Mesendoderm (in vitro differentiated cells): ENCODE measurements around the gene PADI4.
A peak's percentile ranks its signal among the peaks of the same experiment; 100 is the strongest.
"Not testable (repeated sequence)": the region's sequence is repeated elsewhere in the genome, so short reads cannot be mapped to it uniquely, and the experiment has no call there.

Experiments used
- DNase-seq: peaks from one replicate; pipeline ENCODE4 v3.0.0; 2013
- H2AK5ac ChIP-seq: 2 replicates; pipeline ENCODE4 v1.6.1; 2013; ENCODE audit warnings: low read length, inconsistent platforms
- H2BK120ac ChIP-seq: 2 replicates; pipeline ENCODE4 v1.6.1; 2013; ENCODE audit warnings: low read depth, mild to moderate bottlenecking, low read length, moderate library complexity, mixed read lengths
- H2BK15ac ChIP-seq: replicated peaks from 2 replicates; pipeline ENCODE4 v1.6.1; 2013; ENCODE audit warnings: low read depth, mild to moderate bottlenecking, moderate library complexity
- H2BK5ac ChIP-seq: 2 replicates; pipeline ENCODE4 v1.6.1; 2013; ENCODE audit warnings: low read length, inconsistent platforms
- H3K18ac ChIP-seq: 2 replicates; pipeline ENCODE4 v1.6.1; 2013; ENCODE audit warnings: mild to moderate bottlenecking, low read length, mixed read lengths
- H3K23ac ChIP-seq: one replicate; pipeline ENCODE4 v1.6.1; 2013; ENCODE audit warnings: low read length
- H3K27ac ChIP-seq: 2 replicates; pipeline ENCODE4 v1.5.1; 2013; ENCODE audit warnings: low read depth, mild to moderate bottlenecking, inconsistent platforms, low read length, moderate library complexity
- H3K27me3 ChIP-seq: 2 replicates; pipeline ENCODE4 v1.6.1; 2013; ENCODE audit warnings: low read length, control low read depth, mild to moderate bottlenecking, inconsistent platforms; ENCODE audit not compliant: insufficient read depth, poor library complexity
- H3K36me3 ChIP-seq: 2 replicates; pipeline ENCODE4 v1.6.1; 2013; ENCODE audit warnings: low read length, inconsistent platforms; ENCODE audit not compliant: control insufficient read depth, insufficient read depth
- H3K4ac ChIP-seq: one replicate; pipeline ENCODE4 v1.6.1; 2013; ENCODE audit warnings: low read depth, mild to moderate bottlenecking, low read length, moderate library complexity
- H3K4me1 ChIP-seq: 2 replicates; pipeline ENCODE4 v1.6.1; 2013; ENCODE audit warnings: low read depth, low read length, inconsistent platforms; ENCODE audit not compliant: control insufficient read depth
- H3K4me2 ChIP-seq: 2 replicates; pipeline ENCODE4 v1.6.1; 2013; ENCODE audit warnings: low read length
- H3K4me3 ChIP-seq: 2 replicates; pipeline ENCODE4 v1.5.1; 2013; ENCODE audit warnings: mild to moderate bottlenecking, low read length
- H3K56ac ChIP-seq: one replicate; pipeline ENCODE4 v1.6.1; 2013; ENCODE audit warnings: low read length
- H3K79me1 ChIP-seq: 2 replicates; pipeline ENCODE4 v1.6.1; 2013; ENCODE audit warnings: low read length, inconsistent platforms
- H3K79me2 ChIP-seq: 2 replicates; pipeline ENCODE4 v1.6.1; 2013; ENCODE audit warnings: mild to moderate bottlenecking, low read length; ENCODE audit not compliant: control insufficient read depth, insufficient read depth
- H3K9ac ChIP-seq: 2 replicates; pipeline ENCODE4 v1.6.1; 2013; ENCODE audit warnings: low read length, inconsistent platforms
- H4K5ac ChIP-seq: one replicate; pipeline ENCODE4 v1.6.1; 2013; ENCODE audit warnings: low read length
- H4K8ac ChIP-seq: one replicate; pipeline ENCODE4 v1.6.1; 2013; ENCODE audit warnings: low read depth, mild to moderate bottlenecking, control low read depth, low read length, moderate library complexity
- WGBS: extraction: QIAGEN DNeasy Blood & Tissue Kit; methylation state at CpG from one replicate; pipeline ENCODE4 v1.1.7; 2013; ENCODE audit warnings: low lambda C conversion rate, missing lambda C conversion rate; ENCODE audit not compliant: insufficient coverage; ENCODE audit errors: extremely low coverage; 5-methylcytosine and 5-hydroxymethylcytosine counted together

The PADI4 gene

DNA sequence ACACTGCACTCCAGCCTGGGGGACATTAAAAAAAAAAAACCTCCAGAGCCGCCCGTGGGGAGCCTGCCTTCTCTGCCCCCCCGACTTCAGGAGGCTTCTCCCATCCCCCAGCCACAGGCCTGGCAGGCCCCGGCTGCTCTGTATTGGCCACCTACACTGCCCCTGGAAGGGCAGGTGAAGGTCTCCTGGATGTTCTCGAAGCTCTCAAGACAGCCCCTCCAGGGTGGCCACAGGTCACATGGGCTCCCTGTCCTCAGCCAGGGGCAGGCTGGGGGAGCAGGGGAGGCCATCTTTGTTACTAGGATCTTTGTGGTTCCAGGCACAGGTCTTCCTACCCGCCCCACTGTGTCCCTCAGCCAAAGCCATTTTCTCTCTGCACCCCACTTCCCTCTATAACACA is 96.8 kb downstream of the PADI4 start:
- peaks cover 3% of the 10 kb centered on the region for H3K79me1 ChIP-seq
- H2BK15ac ChIP-seq, result no peak overlapping the region
- H2BK120ac ChIP-seq, result no peak overlapping the region
- H3K27ac ChIP-seq, result no peak overlapping the region
- no peak overlapping the region for H3K4me3 ChIP-seq
- no peak for DNase-seq
- H4K5ac ChIP-seq, result no peak overlapping the region
- no peak overlapping the region for H3K4me2 ChIP-seq
- no peak overlapping the region for H3K56ac ChIP-seq
- no peak overlapping the region for H3K23ac ChIP-seq
- peaks cover 15% of the 10 kb centered on the region for H3K36me3 ChIP-seq
- H3K18ac ChIP-seq, result no peak overlapping the region
- no peak overlapping the region for H4K8ac ChIP-seq
- no peak overlapping the region for H2AK5ac ChIP-seq
- no CpG with 5 or more reads among the region's 6 CpGs for WGBS
- no peaks in the 10 kb centered on the region for H3K4me1 ChIP-seq
- H3K9ac ChIP-seq, result no peak overlapping the region
- no peak overlapping the region for H3K4ac ChIP-seq
- no peaks in the 10 kb centered on the region for H3K79me2 ChIP-seq
- H2BK5ac ChIP-seq, result no peak overlapping the region
- no peaks in the 10 kb centered on the region for H3K27me3 ChIP-seq

DNA sequence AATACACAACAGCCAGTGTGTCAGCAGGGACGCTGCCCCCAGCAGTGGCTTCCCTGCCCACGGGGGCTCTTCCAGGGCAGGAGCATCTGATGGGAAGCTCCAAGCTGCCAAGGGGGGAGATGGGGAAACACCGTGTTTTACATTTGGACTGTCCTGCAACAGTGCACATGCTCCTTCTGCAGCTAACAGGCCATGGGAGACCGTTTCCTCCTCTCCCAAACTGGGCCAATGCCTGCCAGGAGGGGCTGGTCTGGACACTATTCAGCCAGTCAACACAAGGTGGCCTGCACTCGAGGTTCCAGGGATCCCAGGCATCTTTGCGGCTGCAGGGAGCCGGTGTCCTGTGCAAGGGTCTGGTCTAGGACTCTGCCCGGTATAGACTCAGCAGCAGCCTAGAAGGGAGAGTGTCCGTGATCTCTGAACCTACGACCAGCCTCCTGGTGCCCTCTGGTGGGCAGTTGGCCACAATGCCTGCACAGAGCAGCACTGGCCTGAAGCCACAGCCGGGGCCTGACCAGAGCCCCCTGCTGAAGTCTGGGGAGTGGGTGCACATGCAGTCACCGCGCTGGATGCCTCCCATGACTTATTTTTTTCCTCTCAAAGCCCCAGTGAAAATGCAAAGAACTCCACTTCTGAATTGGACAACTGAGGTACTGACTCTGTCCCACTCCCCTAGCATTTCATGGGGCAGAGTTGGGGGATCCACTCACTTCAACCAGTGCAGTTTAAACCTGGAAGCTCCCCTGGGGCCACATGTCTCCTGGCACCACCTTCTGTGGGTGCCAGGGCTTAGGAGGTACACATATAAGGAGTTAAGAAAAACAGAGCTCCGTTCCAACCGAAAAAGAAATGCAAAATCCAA is 98.1 kb downstream of the PADI4 start:
- H3K27me3 ChIP-seq, result no peaks in the 10 kb centered on the region
- no peak overlapping the region for H3K4me3 ChIP-seq
- no peak overlapping the region for H3K18ac ChIP-seq
- no peak overlapping the region for H3K4me2 ChIP-seq
- H3K36me3 ChIP-seq, result peaks cover 24% of the 10 kb centered on the region
- H2BK120ac ChIP-seq, result no peak overlapping the region
- H4K8ac ChIP-seq, result no peak overlapping the region
- H3K79me2 ChIP-seq, result no peaks in the 10 kb centered on the region
- H3K56ac ChIP-seq, result no peak overlapping the region
- H2BK5ac ChIP-seq, result no peak overlapping the region
- no peaks in the 10 kb centered on the region for H3K4me1 ChIP-seq
- no peak overlapping the region for H4K5ac ChIP-seq
- H3K9ac ChIP-seq, result no peak overlapping the region
- no peak overlapping the region for H2BK15ac ChIP-seq
- no peak overlapping the region for H2AK5ac ChIP-seq
- WGBS, result no CpG with 5 or more reads among the region's 15 CpGs
- H3K23ac ChIP-seq, result no peak overlapping the region
- H3K4ac ChIP-seq, result no peak overlapping the region
- peaks cover 10% of the 10 kb centered on the region for H3K79me1 ChIP-seq
- DNase-seq, result peak; percentile 82
- H3K27ac ChIP-seq, result no peak overlapping the region

DNA sequence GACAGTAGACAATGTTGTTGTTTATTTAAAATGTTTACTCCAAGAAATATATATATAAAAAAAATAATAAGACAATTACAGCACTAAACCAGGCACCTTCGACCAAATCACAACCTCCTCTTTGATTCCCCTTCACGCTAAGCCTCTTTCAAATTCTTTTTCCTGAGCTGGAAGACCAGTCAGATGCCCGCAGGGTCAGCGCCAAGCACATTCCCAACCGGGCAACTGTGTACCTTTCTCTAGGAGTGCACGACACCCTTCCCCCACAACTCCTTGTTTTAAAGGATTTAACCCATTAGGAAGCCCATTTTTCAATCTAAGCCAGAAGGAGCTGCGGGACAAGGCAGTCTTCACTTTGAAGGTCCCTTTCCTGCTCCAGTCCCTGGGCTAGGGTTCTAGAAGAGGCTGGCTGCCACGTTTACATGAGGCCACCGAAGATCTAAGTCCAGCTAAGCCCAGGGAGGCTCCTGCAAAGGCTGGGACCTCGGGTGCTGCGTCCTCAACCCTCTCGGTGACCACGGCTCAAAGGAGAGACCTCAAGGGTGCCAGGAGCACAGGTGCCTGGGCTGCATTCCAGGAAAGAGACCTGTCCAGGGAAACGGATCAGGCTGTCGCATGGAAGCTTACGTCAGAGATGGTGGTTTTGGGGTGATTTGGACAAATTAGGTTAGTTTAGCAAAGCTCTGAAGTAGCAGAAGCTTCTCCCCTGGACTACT is 98.9 kb downstream of the PADI4 start:
- DNase-seq, H3K27me3 ChIP-seq, H3K4me3 ChIP-seq, H3K4me1 ChIP-seq, H3K27ac ChIP-seq, H3K23ac ChIP-seq, H4K8ac ChIP-seq, H4K5ac ChIP-seq, H3K4ac ChIP-seq, H2BK15ac ChIP-seq, H2BK5ac ChIP-seq, H3K9ac ChIP-seq, H2BK120ac ChIP-seq, H3K56ac ChIP-seq, H3K18ac ChIP-seq, H3K4me2 ChIP-seq, H2AK5ac ChIP-seq, H3K79me2 ChIP-seq: not testable (repeated sequence)
- WGBS, result no CpG with 5 or more reads among the region's 16 CpGs
- Histone ChIP-seq H3K79me1 (peaks cover 10% of the 10 kb centered on the region), H3K36me3 (peaks cover 28% of the 10 kb centered on the region)

DNA sequence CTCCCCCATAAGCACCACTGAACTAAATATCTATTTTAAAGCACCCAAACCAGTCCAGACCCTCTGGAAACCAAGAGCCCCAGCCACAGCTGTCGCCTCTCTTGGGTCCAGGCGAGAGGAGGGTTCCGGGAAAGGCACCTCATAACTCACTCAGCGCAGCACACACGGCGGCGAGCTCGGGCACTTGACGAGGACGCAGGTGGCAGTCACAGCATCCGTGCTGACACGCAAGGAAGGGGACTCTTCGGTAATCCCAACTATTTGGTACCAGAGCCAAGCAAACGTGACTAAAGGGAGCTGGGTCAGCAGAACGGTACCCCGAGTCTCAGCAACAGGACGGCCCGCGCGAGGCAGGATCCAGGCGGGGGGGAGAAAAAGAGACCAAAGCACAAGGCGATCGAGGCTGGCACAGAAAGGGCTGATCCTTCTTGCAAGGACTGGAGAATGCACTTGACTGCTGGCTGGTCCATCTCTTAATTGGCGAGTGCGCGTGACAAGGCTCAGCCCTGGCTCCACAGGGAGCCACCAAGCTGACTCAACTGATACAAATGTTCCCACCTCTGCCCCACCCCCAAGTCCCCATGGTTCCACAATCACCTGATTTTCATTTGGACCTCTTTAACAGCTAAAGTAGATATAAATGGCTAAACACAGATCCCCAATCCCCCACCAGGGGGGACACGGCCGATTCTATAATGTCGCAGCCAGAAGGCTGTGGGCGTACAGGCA is 100.0 kb downstream of the PADI4 start:
- no CpG with 5 or more reads among the region's 30 CpGs for WGBS
- H4K5ac ChIP-seq, H2BK15ac ChIP-seq, H4K8ac ChIP-seq, H3K27ac ChIP-seq, H3K4me1 ChIP-seq, H3K4ac ChIP-seq, H3K4me2 ChIP-seq, H2AK5ac ChIP-seq, H3K27me3 ChIP-seq, H3K9ac ChIP-seq, H3K23ac ChIP-seq, H2BK5ac ChIP-seq, H3K79me2 ChIP-seq, H3K18ac ChIP-seq, H3K56ac ChIP-seq, H3K4me3 ChIP-seq, H2BK120ac ChIP-seq: not testable (repeated sequence)
- Histone ChIP-seq H3K36me3 (peaks cover 33% of the 10 kb centered on the region), H3K79me1 (peaks cover 11% of the 10 kb centered on the region)
- peak; percentile 70 for DNase-seq

DNA sequence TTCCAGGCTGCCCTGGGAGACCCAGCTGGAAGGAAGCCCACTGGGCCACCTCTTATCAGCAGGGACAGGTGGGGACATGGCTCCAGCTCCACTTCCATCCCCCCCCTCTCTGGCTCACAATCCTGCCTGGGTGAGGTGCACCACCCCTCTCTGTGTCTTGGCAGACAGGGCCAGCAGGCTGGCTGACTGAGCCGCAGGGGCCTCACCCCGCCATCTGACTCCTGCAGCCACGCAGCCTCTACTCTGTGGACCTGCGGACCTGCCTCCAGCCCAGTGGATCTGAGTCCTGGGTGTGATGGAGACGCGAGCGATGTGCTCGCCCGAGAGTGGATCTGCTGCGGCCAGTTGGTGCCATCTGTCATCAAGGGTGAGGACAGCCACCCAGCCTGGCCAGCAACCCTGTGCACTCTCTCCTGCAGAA is 101.4 kb downstream of the PADI4 start:
- peaks cover 16% of the 10 kb centered on the region for H3K79me1 ChIP-seq
- peaks cover 43% of the 10 kb centered on the region for H3K36me3 ChIP-seq
- H3K23ac ChIP-seq, result no peak overlapping the region
- WGBS, result no CpG with 5 or more reads among the region's 10 CpGs
- H4K5ac ChIP-seq, result no peak overlapping the region
- no peaks in the 10 kb centered on the region for H3K4me1 ChIP-seq
- H2BK5ac ChIP-seq, result no peak overlapping the region
- no peak overlapping the region for H3K56ac ChIP-seq
- no peak overlapping the region for H2BK15ac ChIP-seq
- no peak overlapping the region for H3K9ac ChIP-seq
- H3K27ac ChIP-seq, result no peak overlapping the region
- no peak overlapping the region for H3K4me3 ChIP-seq
- no peak overlapping the region for H3K18ac ChIP-seq
- H3K27me3 ChIP-seq, result no peaks in the 10 kb centered on the region
- DNase-seq, result no peak
- H3K4ac ChIP-seq, result no peak overlapping the region
- H3K79me2 ChIP-seq, result peaks cover 1% of the 10 kb centered on the region
- no peak overlapping the region for H2BK120ac ChIP-seq
- no peak overlapping the region for H3K4me2 ChIP-seq
- no peak overlapping the region for H2AK5ac ChIP-seq
- no peak overlapping the region for H4K8ac ChIP-seq
